Aortic smooth muscle cell (primary cell): Measurements from ENCODE around the gene STX3. TPM values are rescaled to one million over a fixed set of nuclear protein-coding genes. Genes with fewer than 3 reads are reported as not detected.

Source experiments
- total RNA-seq: library from RNA; depleted of rRNA; stranded (reverse); fragments of >200 nt; gene quantifications from 2 replicates; pipeline ENCODE4 v1.2.3, GENCODE V29; 2014

STX3 gene
- total RNA-seq: 16.5 and 25.9 TPM in 2 replicates

DNA sequence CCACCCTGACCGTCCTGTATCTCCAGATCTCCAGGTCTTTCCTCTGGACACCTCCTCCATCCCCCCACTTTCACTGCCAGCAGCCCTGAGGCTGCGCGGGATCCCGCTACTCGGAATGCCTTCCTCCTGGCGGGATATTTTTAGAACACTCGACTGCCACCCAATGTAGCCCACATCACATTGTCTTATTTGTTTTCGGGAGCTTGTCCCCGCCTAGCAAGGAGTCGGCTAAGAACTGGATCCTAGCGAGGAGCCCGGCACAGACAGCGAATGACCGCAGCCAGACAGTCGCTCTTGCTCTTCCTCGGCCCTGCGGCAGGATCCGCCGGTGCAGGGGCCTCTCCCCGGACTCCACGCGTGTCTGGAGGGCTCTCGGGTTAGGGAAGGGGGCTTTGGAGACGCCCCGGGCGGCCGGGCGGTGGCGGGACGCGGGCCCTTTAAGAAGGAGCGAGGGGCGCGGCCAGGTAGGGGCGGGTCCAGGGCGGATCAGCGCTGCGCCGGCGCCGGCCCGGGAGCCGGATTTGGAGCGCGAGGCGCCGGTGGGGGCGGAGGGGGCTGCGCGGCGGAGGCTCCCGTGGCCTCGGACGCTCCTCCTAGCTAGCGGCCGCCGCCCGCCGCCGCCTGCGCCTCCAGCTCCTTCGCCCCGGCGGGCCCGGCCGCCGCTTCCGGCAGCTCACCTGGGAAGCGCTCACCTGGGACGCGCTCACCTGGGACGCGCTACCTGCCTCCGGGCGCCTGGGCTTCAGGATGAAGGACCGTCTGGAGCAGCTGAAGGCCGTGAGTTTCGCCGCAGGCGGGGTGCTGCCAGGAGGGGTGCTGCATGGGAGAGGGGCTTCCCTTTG is at the start of gene STX3:
STX3 (plus strand) TSS at position 518 of the 842 bp plus-strand sequence; CDS start at position 748, 230 bp downstream.

DNA sequence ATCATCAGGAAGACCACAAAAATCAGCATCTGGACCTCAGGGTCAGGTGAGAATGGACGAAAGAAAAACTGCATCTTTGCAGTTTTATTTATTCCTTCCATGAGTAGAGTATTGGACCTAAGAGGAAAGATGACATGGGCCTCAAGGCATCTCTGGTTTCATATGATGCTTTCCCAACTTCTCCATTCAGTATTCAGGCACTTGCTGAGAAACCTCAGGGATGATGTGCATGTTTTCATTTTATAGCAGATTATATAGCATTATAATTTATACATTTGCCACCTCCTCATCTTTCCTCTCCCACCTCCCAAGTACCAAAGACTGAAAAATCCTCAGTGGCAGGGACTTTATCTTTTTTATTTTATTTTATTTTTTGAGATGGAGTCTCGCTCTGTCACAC is 41.4 kb upstream of the STX3 start, which contains the start of gene OR10V1:
OR10V1 (minus strand) TSS at position 101 of the 400 bp plus-strand sequence; CDS start at position 101, 0 bp downstream.

DNA sequence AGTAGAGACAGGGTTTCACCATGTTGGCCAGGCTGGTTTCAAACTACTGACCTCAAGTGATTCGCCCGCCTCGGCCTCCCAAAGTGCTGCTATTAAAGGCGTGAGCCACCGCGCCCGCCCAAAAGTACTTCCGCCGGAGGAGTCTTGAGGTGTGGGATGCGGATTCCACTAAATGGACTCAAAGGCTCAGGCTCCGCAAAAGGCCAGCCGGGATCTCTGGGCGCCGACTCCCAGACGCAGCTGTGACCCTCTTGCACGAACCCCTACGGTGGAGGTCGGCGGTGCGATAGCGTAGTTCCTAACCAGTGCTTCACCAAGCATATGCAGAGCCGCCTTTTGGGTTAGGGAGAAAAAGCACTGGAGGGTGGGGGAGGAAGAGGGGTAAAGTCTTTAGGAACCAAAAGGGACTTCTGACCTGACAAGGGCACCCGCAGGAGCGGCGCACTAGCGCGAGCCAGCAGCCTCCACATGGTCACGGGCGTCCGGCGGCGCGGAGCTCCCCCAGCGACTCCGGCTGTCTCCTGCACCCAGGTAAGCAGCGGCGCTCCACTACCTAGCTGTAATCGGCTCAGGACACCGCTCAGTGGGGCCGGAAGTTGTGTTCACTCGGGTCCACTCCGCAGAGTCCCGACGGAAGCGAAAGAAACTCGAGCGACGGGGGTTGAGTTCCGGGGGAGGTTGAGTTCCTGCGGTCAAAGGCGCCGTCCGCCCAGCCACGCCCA is 55.2 kb downstream of the STX3 start, which contains the start of gene MRPL16:
MRPL16 (minus strand) TSS at position 590 of the 722 bp plus-strand sequence; CDS start at position 470, 120 bp downstream.

DNA sequence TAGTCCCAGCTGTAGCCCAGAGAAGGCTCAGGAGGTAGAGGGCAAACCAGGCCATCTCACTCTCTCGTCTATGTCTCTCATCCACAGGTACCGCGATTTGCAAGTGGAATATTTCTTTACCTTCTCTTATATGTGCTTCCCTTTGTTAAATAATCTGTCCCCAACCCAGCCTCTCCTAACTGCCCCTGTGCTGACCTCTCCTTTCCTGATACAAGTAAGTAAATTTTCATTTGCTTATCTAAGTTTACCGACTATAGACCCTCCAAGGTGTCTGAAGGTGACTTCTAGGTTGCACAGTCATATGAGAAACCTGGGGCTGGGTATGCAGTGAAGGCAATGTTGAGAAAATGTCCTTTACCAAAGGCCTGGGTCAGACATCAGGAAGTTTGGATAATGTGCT is 90.2 kb downstream of the STX3 start, which contains the start of gene CBLIF:
CBLIF (minus strand) TSS at position 101 of the 400 bp plus-strand sequence; CDS start at position 55, 46 bp downstream.

Other genes starting within 250 kb of the STX3 start
- gene OR4D9, start 243.8 kb upstream of the STX3 start, total RNA-seq: not detected in 2 replicates
- 35.0 and 40.8 TPM in 2 replicates for gene OSBP, start 139.6 kb upstream of the STX3 start, total RNA-seq
- gene PATL1, start 86.3 kb upstream of the STX3 start, total RNA-seq: 5.3 and 7.3 TPM in 2 replicates
- gene OR10V1, start 41.5 kb upstream of the STX3 start, total RNA-seq: not detected in 2 replicates
- gene MRPL16, start 55.4 kb downstream of the STX3 start, total RNA-seq: 30.5 and 35.4 TPM in 2 replicates
- gene CBLIF, start 90.1 kb downstream of the STX3 start, total RNA-seq: not detected in 2 replicates
- under 0.01 TPM in 1 of 2 replicates, not detected in the other for gene TCN1, start 111.1 kb downstream of the STX3 start, total RNA-seq
- not detected in 2 replicates for gene OOSP3, start 123.4 kb downstream of the STX3 start, total RNA-seq
- not detected in 2 replicates for gene OOSP1, start 183.1 kb downstream of the STX3 start, total RNA-seq
- not detected in 2 replicates for gene OOSP4A, start 208.7 kb downstream of the STX3 start, total RNA-seq